Lower leg skin (tissue), 4 donors: ENCODE measurements around the gene MYO5A. TPM values are rescaled to one million over a fixed set of nuclear protein-coding genes. Genes with fewer than 3 reads are reported as not detected.
"Not testable (repeated sequence)": the region's sequence is repeated elsewhere in the genome, so short reads cannot be mapped to it uniquely, and the experiment has no call there.

ENCODE experiments used
- DNase-seq, 2 donors: peaks; one replicate each; pipeline ENCODE4 v3.0.0-alpha.2; 2019; ENCODE audit warnings: low spot score in 2 of 2
- H3K4me3 ChIP-seq: fragments of 200-600 bp; sonication (generic); 2 replicates; pipeline ENCODE4 v1.5.1; 2017; ENCODE audit warnings: mild to moderate bottlenecking, low read depth; ENCODE audit not compliant: poor library complexity, severe bottlenecking
- POLR2A ChIP-seq, 2 donors: fragments of 450-650 bp; IDR thresholded peaks; one replicate each; pipeline ENCODE4 v1.6.1; 2016 to 2017; ENCODE audit warnings: antibody characterized with exemption in 2 of 2, mild to moderate bottlenecking in 1 of 2, moderate library complexity in 1 of 2
- WGBS, 2 donors: methylation state at CpG; one replicate each; pipeline ENCODE4 v1.1.5; 2018; 5-methylcytosine and 5-hydroxymethylcytosine counted together
- intact Hi-C: fragments of 100-400 bp; cut with DNase I; formaldehyde crosslinking; loops from one replicate; pipeline ENCODE4 v1.15.0; 2023; ENCODE audit warnings: low total_unique reads
- total RNA-seq, 4 donors: library from RNA; depleted of rRNA; stranded (reverse); fragments of >200 nt; gene quantifications; one replicate each; pipeline ENCODE4 v1.1.0, GENCODE V29; 2016
- TF ChIP-seq, protein P1 (sequence below), 3 donors: fragments of 450-650 bp; IDR thresholded peaks; one replicate each; pipeline ENCODE4 v1.5.1; 2016; ENCODE audit warnings: antibody characterized with exemption in 3 of 3, mild to moderate bottlenecking in 3 of 3, moderate library complexity in 2 of 3

The MYO5A gene
- 10 to 100 TPM; 28.0 to 45.1 (median 37.8) TPM for total RNA-seq

DNA sequence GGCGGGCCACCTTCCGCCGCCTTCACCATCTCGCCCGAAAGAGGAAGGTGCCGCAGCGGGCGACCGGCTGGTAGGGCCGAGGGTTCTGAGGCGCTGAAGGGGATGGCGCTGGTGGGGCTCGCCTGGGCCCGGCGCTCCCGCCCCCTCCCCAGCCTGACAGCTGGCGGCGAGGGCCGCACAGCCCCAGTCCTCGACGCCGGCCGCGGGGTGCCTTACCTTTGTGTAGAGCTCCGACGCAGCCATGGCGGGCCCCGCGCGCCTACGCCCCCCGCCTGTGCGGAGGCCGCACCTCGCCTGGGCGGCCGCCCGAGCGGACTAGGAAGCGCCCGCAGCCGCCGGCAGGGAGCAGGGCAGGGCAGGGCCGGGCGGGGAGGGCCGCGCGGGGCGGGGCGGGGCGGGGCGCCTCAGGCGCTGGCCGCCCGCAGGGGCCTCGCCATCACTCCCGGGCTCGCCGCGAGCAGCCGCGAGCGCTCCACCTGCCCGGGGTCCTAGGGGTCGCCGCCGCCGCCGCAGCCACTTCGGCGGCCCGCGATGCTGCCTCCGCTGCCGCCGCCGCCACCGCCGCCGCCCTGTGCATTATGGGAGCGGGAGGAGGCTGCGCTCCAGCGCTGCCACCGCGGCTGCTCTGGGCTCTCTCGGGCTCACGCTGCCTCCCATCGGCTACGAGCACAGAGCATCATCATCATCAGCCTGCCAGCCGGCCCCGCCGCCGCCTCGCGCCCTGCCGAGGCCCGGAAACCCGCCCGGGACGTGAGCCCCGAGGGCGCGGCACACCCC, at the start of gene MYO5A:
Gene MYO5A (minus strand): TSS at position 317 of the 777 bp plus-strand sequence. CDS start 74 bp downstream, at position 243.
- TF ChIP-seq, protein P1, sequence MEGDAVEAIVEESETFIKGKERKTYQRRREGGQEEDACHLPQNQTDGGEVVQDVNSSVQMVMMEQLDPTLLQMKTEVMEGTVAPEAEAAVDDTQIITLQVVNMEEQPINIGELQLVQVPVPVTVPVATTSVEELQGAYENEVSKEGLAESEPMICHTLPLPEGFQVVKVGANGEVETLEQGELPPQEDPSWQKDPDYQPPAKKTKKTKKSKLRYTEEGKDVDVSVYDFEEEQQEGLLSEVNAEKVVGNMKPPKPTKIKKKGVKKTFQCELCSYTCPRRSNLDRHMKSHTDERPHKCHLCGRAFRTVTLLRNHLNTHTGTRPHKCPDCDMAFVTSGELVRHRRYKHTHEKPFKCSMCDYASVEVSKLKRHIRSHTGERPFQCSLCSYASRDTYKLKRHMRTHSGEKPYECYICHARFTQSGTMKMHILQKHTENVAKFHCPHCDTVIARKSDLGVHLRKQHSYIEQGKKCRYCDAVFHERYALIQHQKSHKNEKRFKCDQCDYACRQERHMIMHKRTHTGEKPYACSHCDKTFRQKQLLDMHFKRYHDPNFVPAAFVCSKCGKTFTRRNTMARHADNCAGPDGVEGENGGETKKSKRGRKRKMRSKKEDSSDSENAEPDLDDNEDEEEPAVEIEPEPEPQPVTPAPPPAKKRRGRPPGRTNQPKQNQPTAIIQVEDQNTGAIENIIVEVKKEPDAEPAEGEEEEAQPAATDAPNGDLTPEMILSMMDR (IDR thresholded peaks at IDR 0.05): no peak
- TF ChIP-seq POLR2A (IDR thresholded peaks at IDR 0.05): no peak
- peak; percentile 54 to 93 for DNase-seq
- intact Hi-C loops: no loop called here
- H3K4me3 ChIP-seq: peak within 1 kb of the TSS; percentile 76
- 0 to 1% methylated on average over 14 to 26 of the region's 103 CpGs for WGBS, 2 donors

DNA sequence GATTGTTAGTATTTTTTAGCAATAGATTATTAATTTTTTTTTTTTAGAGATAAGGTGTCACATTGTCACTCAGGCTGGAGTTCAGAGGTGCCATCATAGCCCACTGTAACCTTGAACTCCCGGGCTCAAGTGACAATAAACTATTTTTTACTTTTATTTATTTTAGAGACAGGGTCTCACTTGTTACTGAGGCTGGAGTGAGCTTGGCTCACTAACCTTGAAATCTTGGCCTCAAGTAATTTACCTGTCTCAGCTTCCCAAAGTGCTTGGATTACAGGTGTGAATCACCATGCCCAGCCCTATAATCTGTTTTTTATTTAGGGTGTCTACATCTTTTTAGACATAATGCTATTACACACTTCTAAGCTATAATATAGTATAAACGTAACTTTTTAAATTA, 48.0 kb upstream of the MYO5A start:
- TF ChIP-seq, protein P1 (IDR thresholded peaks at IDR 0.05): no peak
- TF ChIP-seq POLR2A (IDR thresholded peaks at IDR 0.05): no peak
- intact Hi-C loops: no loop called here
- DNase-seq: no peak
- 95 to 96% methylated on average over 2 of the region's 2 CpGs for WGBS, 2 donors
- H3K4me3 ChIP-seq: no peak overlapping the region

DNA sequence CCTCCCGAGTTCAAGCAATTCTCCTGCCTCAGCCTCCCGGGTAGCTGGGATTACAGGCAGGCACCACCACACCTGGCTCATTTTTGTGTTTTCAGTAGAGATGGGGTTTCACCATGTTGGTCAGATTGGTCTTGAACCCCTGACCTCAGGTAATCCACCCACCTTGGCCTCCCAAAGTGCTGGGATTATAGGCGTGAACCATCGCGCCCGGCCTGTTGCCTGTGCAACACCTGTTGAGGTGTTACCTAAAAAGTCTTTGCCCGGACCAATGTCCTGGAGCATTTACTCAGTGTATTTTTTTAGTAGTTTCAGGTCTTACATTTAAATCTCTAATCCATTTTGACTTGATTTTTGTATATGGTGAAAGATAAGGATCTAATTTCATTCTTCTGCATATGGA, 46.9 kb upstream of the MYO5A start:
- intact Hi-C loops, DNase-seq, H3K4me3 ChIP-seq: not testable (repeated sequence)
- WGBS, 2 donors: 87 to 94% methylated on average over 7 of the region's 7 CpGs

DNA sequence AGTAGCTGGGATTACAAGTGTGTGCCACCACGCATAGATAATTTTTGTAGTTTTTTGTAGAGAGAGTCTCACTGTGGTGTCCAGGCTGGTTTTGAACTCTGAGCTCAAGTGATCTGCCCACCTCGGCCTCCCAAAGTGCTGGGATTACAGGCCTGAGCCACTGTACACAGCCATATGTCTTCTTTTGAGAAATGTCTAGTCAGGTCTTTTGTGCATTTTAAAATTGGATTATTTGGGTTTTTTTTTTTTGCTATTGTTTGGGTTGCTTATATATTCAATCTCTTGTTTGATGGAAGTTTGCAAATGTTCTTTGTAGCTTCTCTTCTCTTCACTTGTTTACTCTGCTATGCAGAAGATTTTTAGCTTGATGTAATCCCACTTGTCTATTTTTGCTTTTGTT, 46.4 kb upstream of the MYO5A start:
- TF ChIP-seq, protein P1 (IDR thresholded peaks at IDR 0.05): no peak
- no peak for TF ChIP-seq POLR2A (IDR thresholded peaks at IDR 0.05)
- H3K4me3 ChIP-seq: no peak overlapping the region
- 91 to 92% methylated on average over 2 of the region's 2 CpGs for WGBS, 2 donors
- no peak for DNase-seq
- intact Hi-C loops: no loop called here

DNA sequence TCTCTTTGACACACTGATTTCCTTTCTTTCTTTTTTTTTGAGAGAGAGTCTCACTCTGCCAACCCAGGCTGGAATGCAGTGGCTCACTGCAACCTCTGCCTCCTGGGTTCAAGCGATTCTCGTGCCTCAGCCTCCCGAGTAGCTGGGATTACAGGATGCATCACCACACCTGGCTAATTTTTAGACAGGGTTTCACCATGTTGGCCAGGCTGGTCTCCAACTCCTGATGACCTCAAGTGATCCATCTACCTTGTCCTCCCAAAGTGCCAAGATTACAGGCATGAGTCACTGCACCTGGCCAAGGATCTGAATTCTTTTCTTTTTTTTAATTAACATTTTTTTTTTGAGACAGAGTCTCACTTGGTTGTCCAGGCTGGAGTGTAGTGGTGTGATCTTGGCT, 45.9 kb upstream of the MYO5A start:
- intact Hi-C loops, H3K4me3 ChIP-seq: not testable (repeated sequence)
- 77 to 87% methylated on average over 3 of the region's 3 CpGs for WGBS, 2 donors

DNA sequence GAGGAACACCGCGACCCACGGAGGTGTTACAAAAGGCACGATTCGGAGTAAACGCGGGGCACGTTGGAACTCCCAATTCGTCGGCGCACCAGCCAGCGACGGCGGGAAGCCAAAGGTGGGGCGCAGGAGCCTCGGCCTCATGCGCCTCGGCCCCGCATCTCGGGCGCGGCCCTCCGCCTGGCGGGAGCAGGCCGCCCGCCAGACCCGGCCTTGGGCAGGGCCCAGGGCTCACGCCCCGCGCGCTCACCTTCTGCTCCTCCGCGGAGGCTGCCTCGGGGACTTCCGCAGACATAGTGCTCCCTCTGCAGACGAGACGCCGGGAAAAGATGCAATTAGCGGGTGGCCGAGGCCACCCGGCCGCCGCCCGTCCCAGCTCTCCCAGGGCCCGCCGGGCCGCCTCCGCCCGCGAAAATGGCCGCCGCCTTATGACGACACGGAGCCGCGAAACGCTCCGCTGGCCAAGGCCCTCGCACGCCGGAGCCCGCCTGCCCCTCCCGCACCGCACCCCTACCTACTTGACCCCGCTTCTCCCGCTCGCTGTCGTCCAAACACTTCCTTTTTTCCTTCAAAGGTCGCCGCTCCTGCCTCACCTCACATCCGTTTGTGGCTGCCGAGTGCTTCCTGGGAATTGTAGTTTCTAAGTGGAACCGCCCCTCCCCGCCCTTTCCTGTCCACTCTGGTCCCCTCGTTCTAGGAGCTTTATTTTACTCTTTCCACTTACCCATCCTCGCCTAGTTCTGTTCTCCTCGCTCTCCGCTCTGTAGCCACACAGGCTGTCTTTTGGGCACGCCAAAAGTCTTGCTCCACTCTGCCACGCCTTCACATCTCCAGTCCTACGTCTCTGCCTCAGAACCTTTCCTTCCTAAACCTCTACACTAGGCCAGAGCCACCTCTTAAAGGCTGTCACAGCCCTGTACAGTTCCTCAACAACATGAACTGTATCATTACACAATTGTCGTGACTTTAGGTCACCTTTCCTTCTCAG, 40.2 kb upstream of the MYO5A start, which contains the start of gene ARPP19:
Gene ARPP19 (minus strand): TSS at position 430 of the 985 bp plus-strand sequence. CDS start 138 bp downstream, at position 292.
- peak within 1 kb of the TSS; percentile 69 for H3K4me3 ChIP-seq
- TF ChIP-seq, protein P1 (IDR thresholded peaks at IDR 0.05): no peak
- peak in 1 of 2 donors; percentile 33 for TF ChIP-seq POLR2A (IDR thresholded peaks at IDR 0.05)
- intact Hi-C loops: no loop called here
- peak; percentile 91 to 96 for DNase-seq
- WGBS, 2 donors: 5% methylated on average over 64 to 77 of the region's 82 CpGs

More for the DNA sequence above, 45.9 kb upstream of the MYO5A start:
- not testable (repeated sequence) for DNase-seq
